Astrocyte of the cerebellum (primary cell): ENCODE data around the gene PCNT.

Source experiments
- DNase-seq: peaks from one replicate; pipeline ENCODE4 v3.0.0-alpha.2; 2011; ENCODE audit warnings: low read depth
- H3K4me3 ChIP-seq: 2 replicates; pipeline ENCODE4 v1.5.1; 2011; ENCODE audit warnings: mild to moderate bottlenecking, low read depth, low read length, moderate library complexity
- CTCF ChIP-seq: IDR thresholded peaks from 2 replicates; pipeline ENCODE4 v1.5.1; 2012; ENCODE audit warnings: low read length, low read depth, moderate library complexity, mild to moderate bottlenecking; ENCODE audit errors: missing control alignments
- in situ Hi-C: cut with HindIII; loops from 2 replicates; pipeline ENCODE4 v1.10.0; 2017; ENCODE audit warnings: low sequenced_read_pairs

PCNT gene

GRCh38 chr21:46285761-46286647, 38.0 kb upstream of the PCNT start, which contains the start of gene YBEY:
YBEY (plus strand) TSS chr21:46286342; CDS start chr21:46286914, 572 bp downstream.
- peak; percentile 79 for DNase-seq
- in situ Hi-C loops, result no loop called here
- H3K4me3 ChIP-seq, result peak within 1 kb of the TSS; percentile 69
- peak; percentile 53 for TF ChIP-seq CTCF

GRCh38 chr21:46286648-46287002, 37.3 kb upstream of the PCNT start:
- H3K4me3 ChIP-seq, result peak overlapping the region; percentile 69
- in situ Hi-C loops, result no loop called here
- no peak for TF ChIP-seq CTCF
- peak; percentile 44 for DNase-seq

- no peak for TF ChIP-seq CTCF
- DNase-seq, result no peak
- in situ Hi-C loops, result no loop called here
- H3K4me3 ChIP-seq, result peak overlapping the region; percentile 69
Observed at GRCh38 chr21:46287541-46287940, 36.4 kb upstream of the PCNT start.

GRCh38 chr21:46289655-46290179, 34.2 kb upstream of the PCNT start:
- DNase-seq, result no peak
- no peak for TF ChIP-seq CTCF
- in situ Hi-C loops, result no loop called here
- no peak overlapping the region for H3K4me3 ChIP-seq

- TF ChIP-seq CTCF, result no peak
- DNase-seq, result no peak
- no peak overlapping the region for H3K4me3 ChIP-seq
- in situ Hi-C loops, result no loop called here
Observed at GRCh38 chr21:46291561-46291960, 32.4 kb upstream of the PCNT start.

- in situ Hi-C loops, result no loop called here
- H3K4me3 ChIP-seq, result no peak overlapping the region
- no peak for TF ChIP-seq CTCF
- DNase-seq, result peak; percentile 43
Observed at GRCh38 chr21:46294647-46295176, 29.2 kb upstream of the PCNT start.
